GM12878 (cell line): ENCODE data around the gene DLD. TPM values are rescaled to one million over a fixed set of nuclear protein-coding genes. Genes with fewer than 3 reads are reported as not detected.

Source experiments
- ATAC-seq: fragments of 200-7000 bp; cut with Tn5 transposase; 3 replicates; pipeline ENCODE4 v1.9.1; 2020; ENCODE audit warnings: mild to moderate bottlenecking, moderate library complexity
- BruUV-seq: library from RNA; stranded (reverse); fragments of 400-500 nt; replicated peaks from 2 replicates; lab custom pipeline; 2021; lab: Mats Ljungman, UMichigan
- CTCF ChIA-PET: fragments of 300-600 bp; sonication (Branson Sonifier 250); formaldehyde crosslinking; extraction: SDS; loops from one replicate; lab custom pipeline; 2021; ENCODE audit warnings: inconsistent platforms; lab: Yijun Ruan, JAX
- POLR2A ChIA-PET: fragments of 350-600 bp; formaldehyde crosslinking; extraction: SDS; loops from one replicate; lab custom pipeline; 2021; ENCODE audit warnings: inconsistent platforms; lab: Charles Lee
- RAD21 ChIA-PET: fragments of 300-600 bp; sonication (Branson Sonifier 250); formaldehyde crosslinking; loops from one replicate; lab custom pipeline; 2023; ENCODE audit warnings: antibody characterized with exemption; ENCODE audit not compliant: unreplicated experiment; lab: Charles Lee
- SMC1A ChIA-PET: fragments of 300-600 bp; sonication (Branson Sonifier 250); formaldehyde crosslinking; loops from one replicate; lab custom pipeline; 2023; ENCODE audit not compliant: unreplicated experiment, uncharacterized antibody; lab: Charles Lee
- DNase-seq: peaks from one replicate; pipeline ENCODE4 v3.0.0-alpha.2; 2011; ENCODE audit warnings: low read depth, low spot score
- FAIRE-seq: peaks from 3 replicates; lab custom pipeline; 2011; peaks lifted over from hg19 to GRCh38; lab: Jason Lieb, UNC
- H2AFZ ChIP-seq: 2 replicates; pipeline ENCODE4 v1.6.0; 2011; ENCODE audit warnings: low read depth, low read length, control low read depth; ENCODE audit not compliant: control insufficient read depth
- H3K27ac ChIP-seq: 2 replicates; pipeline ENCODE4 v1.5.1; 2011; ENCODE audit warnings: control low read depth; ENCODE audit not compliant: control insufficient read depth, insufficient read depth
- H3K27me3 ChIP-seq, 2 experiments: replicated peaks in 1 of 2; 2 replicates each; pipeline versions ENCODE4 v1.6.0 to v1.6.1; 2011; ENCODE audit warnings: low read length in 1 of 2; ENCODE audit not compliant: control insufficient read depth in 2 of 2, insufficient read depth in 2 of 2
- H3K36me3 ChIP-seq, 2 experiments: 2 replicates each; pipeline ENCODE4 v1.5.1; 2011; ENCODE audit warnings: low read length in 1 of 2; ENCODE audit not compliant: control insufficient read depth in 2 of 2, insufficient read depth in 2 of 2
- H3K4me1 ChIP-seq: 2 replicates; pipeline ENCODE4 v1.6.1; 2011; ENCODE audit warnings: mild to moderate bottlenecking, low read length, moderate library complexity, mixed read lengths; ENCODE audit not compliant: control insufficient read depth, insufficient read depth
- H3K4me2 ChIP-seq: 2 replicates; pipeline ENCODE4 v1.6.0; 2011; ENCODE audit warnings: control low read depth; ENCODE audit not compliant: control insufficient read depth, insufficient read depth
- H3K4me3 ChIP-seq: fragments of 200-600 bp; sonication (generic); 2 replicates; pipeline ENCODE4 v1.5.1; 2016
- H3K79me2 ChIP-seq: 2 replicates; pipeline ENCODE4 v1.6.0; 2011; ENCODE audit warnings: low read length; ENCODE audit not compliant: control insufficient read depth, insufficient read depth
- H3K9ac ChIP-seq: 2 replicates; pipeline ENCODE4 v1.8.0; 2011; ENCODE audit warnings: low read length, control low read depth, mixed read lengths; ENCODE audit not compliant: control insufficient read depth, insufficient read depth
- H3K9me3 ChIP-seq: replicated peaks from 3 replicates; pipeline ENCODE4 v1.5.1; 2011; ENCODE audit warnings: mild to moderate bottlenecking, low read length; ENCODE audit not compliant: control insufficient read depth, insufficient read depth
- H4K20me1 ChIP-seq: 2 replicates; pipeline ENCODE4 v1.6.0; 2011; ENCODE audit not compliant: control insufficient read depth, insufficient read depth
- CEBPB ChIP-seq, 2 experiments: fragments of 150-350 bp in 1 of 2; IDR thresholded peaks; 2 replicates each; pipeline ENCODE4 v1.6.1; 2012 to 2014; ENCODE audit warnings: low read depth in 2 of 2, low read length in 2 of 2, borderline replicate concordance in 1 of 2, inconsistent platforms in 1 of 2
- ESRRA ChIP-seq: IDR thresholded peaks from 2 replicates; pipeline ENCODE4 v1.6.1; 2012; ENCODE audit warnings: mild to moderate bottlenecking, low read length, improper control_type of control experiment
- PAX5 ChIP-seq: IDR thresholded peaks from 2 replicates; pipeline ENCODE4 v1.6.1; 2011; ENCODE audit warnings: low read depth, low read length, borderline replicate concordance
- SRF ChIP-seq, 2 experiments: IDR thresholded peaks; 2 replicates each; pipeline ENCODE4 v1.6.1; 2011; ENCODE audit warnings: low read depth in 2 of 2, low read length in 2 of 2, mild to moderate bottlenecking in 1 of 2, moderate library complexity in 1 of 2
- STAT1 ChIP-seq: fragments of 450-650 bp; conservative IDR thresholded peaks from 2 replicates; pipeline ENCODE4 v1.6.1; 2014; ENCODE audit warnings: antibody characterized with exemption, mild to moderate bottlenecking
- ZNF207 ChIP-seq: fragments of 450-650 bp; IDR thresholded peaks from 2 replicates; pipeline ENCODE4 v1.6.1; 2014; ENCODE audit warnings: antibody characterized with exemption, mild to moderate bottlenecking, borderline replicate concordance
- ZNF24 ChIP-seq: fragments of 450-650 bp; IDR thresholded peaks from 2 replicates; pipeline ENCODE4 v1.6.1; 2017; ENCODE audit warnings: antibody characterized with exemption, mild to moderate bottlenecking
- WGBS: methylation state at CpG from one replicate; pipeline ENCODE4 v1.1.6; 2016; ENCODE audit warnings: low lambda C conversion rate; ENCODE audit not compliant: insufficient replicate concordance, insufficient coverage; ENCODE audit errors: missing lambda C conversion rate; 5-methylcytosine and 5-hydroxymethylcytosine counted together
- in situ Hi-C: fragments of 300-500 bp; cut with MboI; formaldehyde crosslinking; loops from 9 replicates; pipeline ENCODE4 v1.14.3; 2018; ENCODE audit warnings: mixed read lengths
- intact Hi-C: fragments of 100-400 bp; cut with micrococcal nuclease; formaldehyde crosslinking; loops from one replicate; pipeline ENCODE4 v1.14.2; 2022; ENCODE audit not compliant: unreplicated experiment
- polyA plus RNA-seq, 11 experiments: library from polyadenylated mRNA; depleted of rRNA in 4 of 11; unstranded in 6 of 11; stranded (reverse) in 5 of 11; fragments of >200 nt; fragmentation: Nextera tagmentation in 4 of 11; fragmentation: Illumina TruSeq in 1 of 11; extraction: Ambion mirVana in 4 of 11; extraction: Trizol in 1 of 11; gene quantifications; 1 replicate in 1 of 11; 2 replicates in 10 of 11; pipeline versions ENCODE4 v1.2.1 to v1.2.3, GENCODE V29; 2011 to 2016; ENCODE audit warnings: inconsistent platforms in 2 of 11, missing spikeins in 2 of 11, low read depth in 1 of 11
- total RNA-seq, 4 experiments: library from RNA; depleted of rRNA in 3 of 4; stranded (reverse); fragments of >200 nt in 3 of 4; fragmentation: Illumina TruSeq in 1 of 4; extraction: Trizol in 1 of 4; gene quantifications; 2 replicates each; pipeline versions ENCODE4 v1.2.1 to v1.2.3, GENCODE V29; 2013 to 2021
- TF ChIP-seq, protein P1 (sequence below): fragments of 450-650 bp; formaldehyde crosslinking; IDR thresholded peaks from 2 replicates; pipeline ENCODE4 v1.4.0; 2022; ENCODE audit warnings: mild to moderate bottlenecking, moderate library complexity

Gene DLD
- total and polyA plus RNA-seq, 10 of the 15 experiments (the other 5 are each of a cell fraction or from before 2014, with no cell fraction given): 62.7 to 314 (median 161) TPM

DNA sequence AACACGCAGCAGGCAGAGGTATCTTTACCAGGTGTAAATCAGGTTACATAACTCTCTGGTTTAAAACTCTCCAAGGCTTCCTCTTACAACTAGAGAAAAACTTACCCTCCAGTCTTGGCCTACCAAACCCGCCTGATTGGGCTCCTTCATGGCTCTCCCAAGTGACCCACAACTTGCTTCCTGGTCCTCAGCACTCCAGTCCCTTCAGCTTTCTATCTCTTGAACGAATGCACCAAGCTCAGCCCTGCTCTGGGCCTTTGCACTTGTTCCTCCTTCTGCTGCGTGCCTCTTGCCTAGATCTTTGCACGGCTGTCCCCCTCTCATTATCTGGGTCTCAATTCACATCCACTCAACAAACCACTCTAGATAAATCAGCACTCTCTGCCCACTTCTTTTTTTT lies 32.7 kb upstream of the DLD start (continued):
- TF ChIP-seq, protein P1, sequence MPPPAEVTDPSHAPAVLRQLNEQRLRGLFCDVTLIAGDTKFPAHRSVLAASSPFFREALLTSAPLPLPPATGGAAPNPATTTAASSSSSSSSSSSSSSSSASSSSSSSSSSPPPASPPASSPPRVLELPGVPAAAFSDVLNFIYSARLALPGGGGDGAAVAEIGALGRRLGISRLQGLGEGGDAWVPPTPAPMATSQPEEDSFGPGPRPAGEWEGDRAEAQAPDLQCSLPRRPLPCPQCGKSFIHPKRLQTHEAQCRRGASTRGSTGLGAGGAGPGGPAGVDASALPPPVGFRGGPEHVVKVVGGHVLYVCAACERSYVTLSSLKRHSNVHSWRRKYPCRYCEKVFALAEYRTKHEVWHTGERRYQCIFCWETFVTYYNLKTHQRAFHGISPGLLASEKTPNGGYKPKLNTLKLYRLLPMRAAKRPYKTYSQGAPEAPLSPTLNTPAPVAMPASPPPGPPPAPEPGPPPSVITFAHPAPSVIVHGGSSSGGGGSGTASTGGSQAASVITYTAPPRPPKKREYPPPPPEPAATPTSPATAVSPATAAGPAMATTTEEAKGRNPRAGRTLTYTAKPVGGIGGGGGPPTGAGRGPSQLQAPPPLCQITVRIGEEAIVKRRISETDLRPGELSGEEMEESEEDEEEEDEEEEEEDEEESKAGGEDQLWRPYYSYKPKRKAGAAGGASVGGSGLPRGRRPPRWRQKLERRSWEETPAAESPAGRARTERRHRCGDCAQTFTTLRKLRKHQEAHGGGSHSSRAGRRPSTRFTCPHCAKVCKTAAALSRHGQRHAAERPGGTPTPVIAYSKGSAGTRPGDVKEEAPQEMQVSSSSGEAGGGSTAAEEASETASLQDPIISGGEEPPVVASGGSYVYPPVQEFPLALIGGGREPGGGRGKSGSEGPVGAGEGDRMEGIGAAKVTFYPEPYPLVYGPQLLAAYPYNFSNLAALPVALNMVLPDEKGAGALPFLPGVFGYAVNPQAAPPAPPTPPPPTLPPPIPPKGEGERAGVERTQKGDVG (CRISPR knock-in tag): no peak
- TF ChIP-seq, all 136 proteins: peak for 0

DNA sequence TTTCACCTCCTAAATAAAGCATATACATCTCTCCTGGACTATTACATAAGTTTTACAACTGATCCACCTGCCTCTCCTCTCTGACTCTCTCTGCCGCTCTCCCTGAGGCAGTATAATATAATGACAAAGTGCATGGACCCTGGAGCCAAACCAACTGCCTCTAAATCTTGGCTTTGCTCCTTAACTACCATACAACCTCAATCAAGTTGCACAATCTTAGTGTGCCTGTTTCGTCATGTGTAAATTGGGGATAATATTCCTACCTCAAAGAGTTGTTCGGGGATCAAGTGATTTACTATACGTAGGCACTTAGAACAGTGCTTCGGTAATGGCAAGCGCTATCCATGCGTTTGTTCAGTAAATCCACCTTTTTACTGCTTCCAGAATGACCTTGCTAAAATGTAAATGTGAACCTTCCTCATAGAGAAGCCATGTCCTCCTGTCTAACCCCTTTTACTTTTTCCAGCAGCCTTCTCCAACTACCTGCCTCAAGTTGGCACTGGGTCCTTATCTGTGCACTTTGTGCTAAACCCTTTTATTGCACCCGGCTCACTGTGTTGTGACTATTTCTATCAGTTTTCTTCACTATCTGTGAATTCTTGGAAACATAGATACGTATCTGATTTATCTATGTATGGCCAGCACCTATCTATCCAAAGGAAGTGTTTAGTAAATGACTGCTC lies 30.6 kb upstream of the DLD start:
- H3K4me1 ChIP-seq: no peaks in the 10 kb centered on the region
- ChIA-PET SMC1A (no interaction called here), POLR2A (no interaction called here), CTCF (interaction anchor here (1.6 kb wide), 1 partner anchor 15 kb away, joined by 12 read pairs; no protein-coding TSS in a partner anchor), RAD21 (no interaction called here)
- no peaks in the 10 kb centered on the region for H3K36me3 ChIP-seq
- no peak overlapping the region for H3K4me2 ChIP-seq
- ATAC-seq (no peak), FAIRE-seq (no peak)
- in situ Hi-C loops (no loop called here), intact Hi-C loops (no loop called here)
- whole genome bisulfite sequencing: 80% methylated on average over 9 of the region's 9 CpGs
- H2AFZ ChIP-seq: no peak overlapping the region
- peaks cover 0 to 3% of the 10 kb centered on the region in 2 experiments; a peak in 1 of 4 replicates for H3K27me3 ChIP-seq
- no peaks in the 10 kb centered on the region for H3K9me3 ChIP-seq
- TF ChIP-seq STAT1 (no peak), ZNF207 (no peak), SRF (IDR thresholded peaks at IDR 0.05; ENCODE audit: low read depth in 2 of 2, low read length in 2 of 2) (no peak), CEBPB (IDR thresholded peaks at IDR 0.05; ENCODE audit: borderline replicate concordance in 1 of 2, low read depth in 2 of 2, low read length in 2 of 2) (no peak), PAX5 (no peak), ZNF24 (no peak), ESRRA (no peak)
- TF ChIP-seq, all 136 proteins: peak for 0
- BruUV-seq: no TSS peak
- H3K9ac ChIP-seq: no peak overlapping the region
- H3K27ac ChIP-seq: no peak overlapping the region
- no peaks in the 10 kb centered on the region for H3K79me2 ChIP-seq
- no peaks in the 10 kb centered on the region for H4K20me1 ChIP-seq
- no peak for DNase-seq
- H3K4me3 ChIP-seq: no peak overlapping the region
